Kidney (tissue), 14 donors: ENCODE data around the gene ANKH. TPM values are rescaled to one million over a fixed set of nuclear protein-coding genes. Genes with fewer than 3 reads are reported as not detected.

Source experiments
- DNase-seq, 5 donors: peaks; one replicate each; pipeline ENCODE4 v3.0.0-alpha.2; 2013 to 2020
- FAIRE-seq: peaks from 2 replicates; lab custom pipeline; 2012; peaks lifted over from hg19 to GRCh38; lab: Jason Lieb, UNC
- H3K27ac ChIP-seq, 2 donors: one replicate each; pipeline ENCODE4 v1.7.0; 2013; ENCODE audit warnings: low read depth in 2 of 2, low read length in 2 of 2, inconsistent platforms in 1 of 2
- H3K27me3 ChIP-seq: one replicate; pipeline ENCODE4 v1.7.1; 2013; ENCODE audit warnings: low read length, inconsistent platforms; ENCODE audit not compliant: control insufficient read depth, insufficient read depth
- H3K36me3 ChIP-seq, 3 donors: one replicate each; pipeline versions ENCODE4 v1.7.0 to v1.7.1; 2013; ENCODE audit warnings: low read length in 3 of 3, control low read depth in 1 of 3, inconsistent platforms in 1 of 3; ENCODE audit not compliant: insufficient read depth in 3 of 3, control insufficient read depth in 2 of 3
- H3K4me1 ChIP-seq, 3 donors: one replicate each; pipeline versions ENCODE4 v1.7.0 to v1.7.1; 2013; ENCODE audit warnings: low read length in 3 of 3, inconsistent platforms in 1 of 3, low read depth in 1 of 3; ENCODE audit not compliant: control insufficient read depth in 2 of 3, insufficient read depth in 2 of 3
- H3K4me3 ChIP-seq, 3 donors: one replicate each; pipeline versions ENCODE4 v1.7.0 to v1.8.1; 2013; ENCODE audit warnings: low read length in 3 of 3, control low read depth in 1 of 3, inconsistent platforms in 1 of 3
- H3K9ac ChIP-seq, 3 donors: one replicate each; pipeline versions ENCODE4 v1.7.0 to v1.7.1; 2013; ENCODE audit warnings: low read length in 3 of 3, control low read depth in 1 of 3, inconsistent platforms in 1 of 3
- H3K9me3 ChIP-seq, 3 donors: one replicate each; pipeline versions ENCODE4 v1.7.0 to v1.7.1; 2013; ENCODE audit warnings: low read length in 3 of 3, control low read depth in 1 of 3, inconsistent platforms in 1 of 3; ENCODE audit not compliant: control insufficient read depth in 2 of 3, insufficient read depth in 1 of 3
- CTCF ChIP-seq: IDR thresholded peaks from 3 replicates; pipeline ENCODE4 v1.5.1; 2012; ENCODE audit warnings: mild to moderate bottlenecking, moderate library complexity, borderline replicate concordance; ENCODE audit not compliant: insufficient read depth; ENCODE audit errors: extremely low read depth
- intact Hi-C: fragments of 100-400 bp; cut with DNase I; formaldehyde crosslinking; loops from one replicate; pipeline ENCODE4 v1.11.1; 2022
- polyA plus RNA-seq: library from polyadenylated mRNA; stranded (reverse); fragments of 350-450 nt; fragmentation: Illumina TruSeq; extraction: RNeasy Lipid Tissue Mini Kit (QIAGEN cat#74804); gene quantifications from one replicate; pipeline ENCODE4 v1.2.3, GENCODE V29; 2014; ENCODE audit warnings: low read depth, low replicate concordance; ENCODE audit not compliant: insufficient read depth
- total RNA-seq: library from RNA; stranded (reverse); fragmentation: NEBNext Ultra II Directional; extraction: Animal tissue kit (Norgen Biotek cat#: 25700); gene quantifications from one replicate; pipeline ENCODE4 v1.2.1, GENCODE V29; 2021
- donor health status: control.
- donor health status: control.
- donor health status: control.
- donor health status: control.
- donor health status: control.
- donor health status: DM: yes; HTN: yes; CAD: no.
- donor health status: Normal renal cell carcinoma (clear cell type).

The ANKH gene
- total and polyA plus RNA-seq, 2 donors from 2014 or later, result 19.0 to 44.6 TPM

- FAIRE-seq, result no peak
- intact Hi-C loops, result no loop called here
- Histone ChIP-seq H3K36me3 (no peaks in the 10 kb centered on the region), H3K27me3 (no peaks in the 10 kb centered on the region), H3K9ac (no peak overlapping the region), H3K9me3 (no peaks in the 10 kb centered on the region), H3K4me1 (no peaks in the 10 kb centered on the region), H3K27ac (no peak overlapping the region), H3K4me3 (no peak overlapping the region)
- no peak for TF ChIP-seq CTCF
- no peak for DNase-seq
Observed at GRCh38 chr5:14847471-14847870, 24.1 kb downstream of the ANKH start.

- intact Hi-C loops, result no loop called here
- TF ChIP-seq CTCF, result no peak
- Histone ChIP-seq H3K9ac (no peak overlapping the region), H3K9me3 (no peaks in the 10 kb centered on the region), H3K27ac (no peak overlapping the region), H3K27me3 (no peaks in the 10 kb centered on the region), H3K4me1 (no peaks in the 10 kb centered on the region), H3K4me3 (no peak overlapping the region), H3K36me3 (no peaks in the 10 kb centered on the region)
- DNase-seq (no peak), FAIRE-seq (no peak)
Observed at GRCh38 chr5:14842117-14842516, 29.5 kb downstream of the ANKH start.

- no peak for TF ChIP-seq CTCF
- intact Hi-C loops, result no loop called here
- no peaks in the 10 kb centered on the region for H3K4me1 ChIP-seq
- FAIRE-seq, result no peak
- DNase-seq, result no peak
- H3K27ac ChIP-seq, result no peak overlapping the region
- no peak overlapping the region for H3K9ac ChIP-seq
- H3K4me3 ChIP-seq, result no peak overlapping the region
- H3K9me3 ChIP-seq, result no peaks in the 10 kb centered on the region
- no peaks in the 10 kb centered on the region for H3K36me3 ChIP-seq
- H3K27me3 ChIP-seq, result no peaks in the 10 kb centered on the region
Observed at GRCh38 chr5:14840624-14841023, 31.0 kb downstream of the ANKH start.
